ENCODE measurements around the gene LRRN4. TPM values are rescaled to one million over a fixed set of nuclear protein-coding genes. Genes with fewer than 3 reads are reported as not detected.
A peak's percentile ranks its signal among the peaks of the same experiment; 100 is the strongest.

LRRN4 gene
- total RNA-seq, 1 experiment from 2014 or later = 0.72 TPM

- ChIA-PET CTCF (interaction anchor here (0.6 to 0.7 kb wide), 2 partner anchors 48 to 93 kb away, joined by 3 to 6 read pairs; partner anchors contain the start of gene FERMT1), POLR2A (ENCODE audit: unreplicated experiment) (no interaction called here)
- TF ChIP-seq CTCF (conservative IDR thresholded peaks at IDR 0.05) = peak; percentile 65
- TF ChIP-seq EZH2 (IDR thresholded peaks at IDR 0.05; ENCODE audit: low read depth) = no peak
- no peak for DNase-seq
- Histone ChIP-seq H4K20me1 (ENCODE audit: insufficient read depth) (peaks cover 8% of the 10 kb centered on the region; the same call in 1 of the 2 replicates), H3K9me2 (ENCODE audit: insufficient read depth) (no peaks in the 10 kb centered on the region), H3K79me2 (ENCODE audit: low read depth) (no peaks in the 10 kb centered on the region), H3K27ac (no peak overlapping the region), H3K4me2 (no peak overlapping the region), H3K36me3 (ENCODE audit: low read depth) (0 out of 2 replicates have a peak, but pooled peaks cover 20% of the 10 kb centered on the region), H2AFZ (no peak overlapping the region), H3F3A (ENCODE audit: insufficient read depth, low read depth) (no peaks in the 10 kb centered on the region; the same call in 1 of the 2 replicates), H3K27me3 (ENCODE audit: insufficient read depth, low read depth) (no peaks in the 10 kb centered on the region), H3K9me3 (ENCODE audit: insufficient read depth, low read depth) (no peaks in the 10 kb centered on the region), H3K4me3 (no peak overlapping the region), H3K4me1 (replicated peaks; ENCODE audit: insufficient read depth) (no peaks in the 10 kb centered on the region)
- intact Hi-C loops (cut with micrococcal nuclease; ENCODE audit: unreplicated experiment) = loop anchor here (1.0 kb wide), 1 partner anchor 66 kb away; no protein-coding TSS in a partner anchor
- BruUV-seq (replicated peaks) = no TSS peak
Observed at GRCh38 chr20:6074145-6074561, 20.3 kb upstream of the LRRN4 start.

- H3F3A ChIP-seq (ENCODE audit: insufficient read depth, low read depth) = no peaks in the 10 kb centered on the region; the same call in 1 of the 2 replicates
- no peak overlapping the region for H3K4me2 ChIP-seq
- BruUV-seq (replicated peaks) = no TSS peak
- H4K20me1 ChIP-seq (ENCODE audit: insufficient read depth) = no peaks in the 10 kb centered on the region
- H3K36me3 ChIP-seq (ENCODE audit: low read depth) = 0 out of 2 replicates have a peak, but pooled peaks cover 8% of the 10 kb centered on the region
- H3K9me3 ChIP-seq (ENCODE audit: insufficient read depth, low read depth) = no peaks in the 10 kb centered on the region
- POLR2A ChIA-PET (ENCODE audit: unreplicated experiment) = no interaction called here
- CTCF ChIA-PET = no interaction called here
- H3K4me1 ChIP-seq (replicated peaks; ENCODE audit: insufficient read depth) = no peaks in the 10 kb centered on the region
- no peaks in the 10 kb centered on the region for H3K79me2 ChIP-seq (ENCODE audit: low read depth)
- no peak for DNase-seq
- H2AFZ ChIP-seq = no peak overlapping the region
- no peaks in the 10 kb centered on the region for H3K27me3 ChIP-seq (ENCODE audit: insufficient read depth, low read depth)
- no peaks in the 10 kb centered on the region for H3K9me2 ChIP-seq (ENCODE audit: insufficient read depth)
- H3K4me3 ChIP-seq = no peak overlapping the region
- TF ChIP-seq EZH2 (IDR thresholded peaks at IDR 0.05; ENCODE audit: low read depth) = no peak
- TF ChIP-seq CTCF (conservative IDR thresholded peaks at IDR 0.05) = no peak
- H3K27ac ChIP-seq = no peak overlapping the region
- intact Hi-C loops (cut with micrococcal nuclease; ENCODE audit: unreplicated experiment) = no loop called here
Observed at GRCh38 chr20:6070829-6071695, 17.2 kb upstream of the LRRN4 start.

GRCh38 chr20:6069669-6070068 is 15.8 kb upstream of the LRRN4 start:
- H3K9me2 ChIP-seq (ENCODE audit: insufficient read depth) = peaks cover 3% of the 10 kb centered on the region; the same call in 1 of the 2 replicates
- ChIA-PET CTCF (no interaction called here), POLR2A (ENCODE audit: unreplicated experiment) (no interaction called here)
- no TSS peak for BruUV-seq (replicated peaks)
- H2AFZ ChIP-seq = no peak overlapping the region
- TF ChIP-seq CTCF (conservative IDR thresholded peaks at IDR 0.05) = no peak
- no peak for TF ChIP-seq EZH2 (IDR thresholded peaks at IDR 0.05; ENCODE audit: low read depth)
- H3K4me2 ChIP-seq = no peak overlapping the region
- no peak overlapping the region for H3K27ac ChIP-seq
- no peaks in the 10 kb centered on the region for H4K20me1 ChIP-seq (ENCODE audit: insufficient read depth)
- no peaks in the 10 kb centered on the region for H3K79me2 ChIP-seq (ENCODE audit: low read depth)
- no peaks in the 10 kb centered on the region for H3K27me3 ChIP-seq (ENCODE audit: insufficient read depth, low read depth)
- no peaks in the 10 kb centered on the region; the same call in 1 of the 2 replicates for H3F3A ChIP-seq (ENCODE audit: insufficient read depth, low read depth)
- no peak overlapping the region for H3K4me3 ChIP-seq
- intact Hi-C loops (cut with micrococcal nuclease; ENCODE audit: unreplicated experiment) = no loop called here
- DNase-seq = no peak
- H3K4me1 ChIP-seq (replicated peaks; ENCODE audit: insufficient read depth) = no peaks in the 10 kb centered on the region
- 0 out of 2 replicates have a peak, but pooled peaks cover 4% of the 10 kb centered on the region for H3K36me3 ChIP-seq (ENCODE audit: low read depth)
- no peaks in the 10 kb centered on the region for H3K9me3 ChIP-seq (ENCODE audit: insufficient read depth, low read depth)

Data from PC-9 (cell line).